ENCODE results near the gene EDC3. TPM values are rescaled to one million over a fixed set of nuclear protein-coding genes. Genes with fewer than 3 reads are reported as not detected.
"Not testable (repeated sequence)": the region's sequence is repeated elsewhere in the genome, so short reads cannot be mapped to it uniquely, and the experiment has no call there.

EDC3 gene
- total RNA-seq, 1 donor from 2014 or later, result 17.2 TPM

- peaks cover 94% of the 10 kb centered on the region for H3K36me3 ChIP-seq
- no peak for TF ChIP-seq CTCF (IDR thresholded peaks at IDR 0.05; ENCODE audit: borderline replicate concordance)
- H3K27me3 ChIP-seq (ENCODE audit: low read depth), result no peaks in the 10 kb centered on the region
- no peak for DNase-seq
- no peaks in the 10 kb centered on the region for H3K9me3 ChIP-seq (replicated peaks)
- no peak overlapping the region for H3K27ac ChIP-seq (replicated peaks)
- intact Hi-C loops (cut with micrococcal nuclease), result loop anchor here (10.0 kb wide), 1 partner anchor 257 kb away; no protein-coding TSS in a partner anchor
- no peak overlapping the region for H3K4me3 ChIP-seq
- peaks cover 14% of the 10 kb centered on the region for H3K4me1 ChIP-seq
Measured at GRCh38 chr15:74631408-74631807, 64.4 kb downstream of the EDC3 start.

GRCh38 chr15:74631087-74631385 lies 64.8 kb downstream of the EDC3 start:
- intact Hi-C loops (cut with micrococcal nuclease), result loop anchor here (10.0 kb wide), 1 partner anchor 256 kb away; no protein-coding TSS in a partner anchor
- Histone ChIP-seq H3K9me3 (replicated peaks) (no peaks in the 10 kb centered on the region), H3K27me3 (ENCODE audit: low read depth) (no peaks in the 10 kb centered on the region), H3K27ac (replicated peaks) (no peak overlapping the region), H3K4me1 (peaks cover 16% of the 10 kb centered on the region), H3K36me3 (peaks cover 94% of the 10 kb centered on the region), H3K4me3 (no peak overlapping the region)
- DNase-seq, result no peak
- no peak for TF ChIP-seq CTCF (IDR thresholded peaks at IDR 0.05; ENCODE audit: borderline replicate concordance)

GRCh38 chr15:74630284-74631086 lies 65.3 kb downstream of the EDC3 start:
- Histone ChIP-seq H3K27ac (replicated peaks) (no peak overlapping the region), H3K4me1 (peaks cover 16% of the 10 kb centered on the region), H3K36me3 (peaks cover 94% of the 10 kb centered on the region), H3K9me3 (replicated peaks) (no peaks in the 10 kb centered on the region), H3K4me3 (no peak overlapping the region), H3K27me3 (ENCODE audit: low read depth) (no peaks in the 10 kb centered on the region)
- no peak for DNase-seq
- TF ChIP-seq CTCF (IDR thresholded peaks at IDR 0.05; ENCODE audit: borderline replicate concordance), result no peak
- intact Hi-C loops (cut with micrococcal nuclease), result loop anchor here (10.0 kb wide), 1 partner anchor 256 kb away; no protein-coding TSS in a partner anchor

- DNase-seq; H3K27ac ChIP-seq (replicated peaks); H3K27me3 ChIP-seq (ENCODE audit: low read depth); H3K9me3 ChIP-seq (replicated peaks); H3K4me3 ChIP-seq: not testable (repeated sequence)
- Histone ChIP-seq H3K36me3 (peaks cover 95% of the 10 kb centered on the region), H3K4me1 (peaks cover 16% of the 10 kb centered on the region)
- intact Hi-C loops (cut with micrococcal nuclease), result loop anchor here (10.0 kb wide), 1 partner anchor 255 kb away; no protein-coding TSS in a partner anchor
Measured at GRCh38 chr15:74629696-74630095, 66.1 kb downstream of the EDC3 start.

GRCh38 chr15:74628949-74629348 lies 66.9 kb downstream of the EDC3 start:
- H3K27me3 ChIP-seq (ENCODE audit: low read depth), result no peaks in the 10 kb centered on the region
- intact Hi-C loops (cut with micrococcal nuclease), result no loop called here
- H3K4me1 ChIP-seq, result peaks cover 16% of the 10 kb centered on the region
- H3K27ac ChIP-seq (replicated peaks), result no peak overlapping the region
- no peaks in the 10 kb centered on the region for H3K9me3 ChIP-seq (replicated peaks)
- H3K4me3 ChIP-seq, result no peak overlapping the region
- no peak for DNase-seq
- peaks cover 95% of the 10 kb centered on the region for H3K36me3 ChIP-seq
- no peak for TF ChIP-seq CTCF (IDR thresholded peaks at IDR 0.05; ENCODE audit: borderline replicate concordance)

- Histone ChIP-seq H3K36me3 (peaks cover 97% of the 10 kb centered on the region), H3K27ac (replicated peaks) (peak overlapping the region; percentile 3), H3K27me3 (ENCODE audit: low read depth) (no peaks in the 10 kb centered on the region), H3K4me3 (no peak overlapping the region), H3K9me3 (replicated peaks) (no peaks in the 10 kb centered on the region), H3K4me1 (peaks cover 16% of the 10 kb centered on the region)
- TF ChIP-seq CTCF (IDR thresholded peaks at IDR 0.05; ENCODE audit: borderline replicate concordance), result no peak
- no peak for DNase-seq
- intact Hi-C loops (cut with micrococcal nuclease), result no loop called here
Measured at GRCh38 chr15:74628199-74628598, 67.6 kb downstream of the EDC3 start.
